ENCODE data around the gene ARHGEF10L. TPM values are rescaled to one million over a fixed set of nuclear protein-coding genes. Genes with fewer than 3 reads are reported as not detected.
A peak's percentile ranks its signal among the peaks of the same experiment; 100 is the strongest.

The ARHGEF10L gene
- total RNA-seq, 1 experiment from 2014 or later: 6.8 TPM

- no peak for DNase-seq (ENCODE audit: low read depth)
These were observed 28.1 kb downstream of the ARHGEF10L start for GRCh38 chr1:17567582-17567981.

GRCh38 chr1:17568014-17568900 is 28.8 kb downstream of the ARHGEF10L start:
- DNase-seq (ENCODE audit: low read depth): no peak

DNA sequence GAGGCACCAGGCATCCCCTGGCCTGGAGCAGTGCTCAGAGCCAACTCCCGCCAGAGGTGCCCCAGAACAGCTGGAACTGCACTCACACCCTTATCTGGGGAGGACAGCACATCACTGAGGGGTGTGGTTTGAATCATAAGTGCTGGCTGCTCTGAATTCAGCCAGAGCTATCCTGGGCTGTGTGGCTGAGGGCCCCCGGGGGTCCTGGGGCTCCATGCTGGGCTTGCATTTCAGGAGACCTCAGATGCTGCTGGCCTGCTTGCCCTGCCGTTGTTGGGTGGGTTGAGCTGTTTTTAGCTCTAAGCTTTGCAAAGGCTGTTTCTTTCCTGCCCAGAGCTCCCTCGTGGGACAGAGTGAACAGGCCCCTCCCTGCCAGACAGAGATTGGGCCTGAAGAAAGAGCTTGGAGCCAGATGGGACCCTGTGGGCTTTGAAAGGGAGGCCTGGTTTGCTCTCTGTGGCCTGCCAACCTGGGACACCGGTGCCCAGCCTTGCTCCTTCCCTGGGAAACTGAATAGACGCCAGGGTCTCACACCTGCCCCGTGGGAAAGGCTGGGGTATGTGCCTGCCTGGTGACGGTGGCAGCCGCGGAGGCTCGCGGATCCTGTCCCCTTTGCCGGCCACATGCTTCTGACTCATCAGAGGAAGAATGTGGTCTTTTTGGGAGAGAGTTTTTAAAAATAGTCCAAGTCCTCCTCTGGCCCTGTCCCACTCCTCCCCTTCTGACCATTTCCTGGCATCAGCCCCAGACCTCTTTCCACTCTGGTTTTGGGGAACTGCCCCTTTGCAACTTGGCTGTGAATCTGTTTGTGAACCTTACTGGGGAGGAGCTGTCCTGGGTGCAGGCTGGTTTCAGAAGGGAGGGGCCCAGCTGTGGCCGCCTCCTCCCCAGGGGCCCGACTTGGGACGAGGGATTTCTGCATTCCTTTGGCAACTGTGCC is 30.0 kb downstream of the ARHGEF10L start:
- DNase-seq (ENCODE audit: low read depth): peak; percentile 95

GRCh38 chr1:17570228-17570627 is 30.7 kb downstream of the ARHGEF10L start:
- DNase-seq (ENCODE audit: low read depth): no peak

GRCh38 chr1:17572264-17572985 is 32.9 kb downstream of the ARHGEF10L start:
- no peak for DNase-seq (ENCODE audit: low read depth)

GRCh38 chr1:17573518-17574041 is 34.1 kb downstream of the ARHGEF10L start:
- no peak for DNase-seq (ENCODE audit: low read depth)

- DNase-seq (ENCODE audit: low read depth): no peak
These were observed 35.0 kb downstream of the ARHGEF10L start for GRCh38 chr1:17574516-17574915.

- no peak for DNase-seq (ENCODE audit: low read depth)
These were observed 36.5 kb downstream of the ARHGEF10L start for GRCh38 chr1:17575797-17576518.

GRCh38 chr1:17576519-17576853 is 37.0 kb downstream of the ARHGEF10L start:
- no peak for DNase-seq (ENCODE audit: low read depth)

DNA sequence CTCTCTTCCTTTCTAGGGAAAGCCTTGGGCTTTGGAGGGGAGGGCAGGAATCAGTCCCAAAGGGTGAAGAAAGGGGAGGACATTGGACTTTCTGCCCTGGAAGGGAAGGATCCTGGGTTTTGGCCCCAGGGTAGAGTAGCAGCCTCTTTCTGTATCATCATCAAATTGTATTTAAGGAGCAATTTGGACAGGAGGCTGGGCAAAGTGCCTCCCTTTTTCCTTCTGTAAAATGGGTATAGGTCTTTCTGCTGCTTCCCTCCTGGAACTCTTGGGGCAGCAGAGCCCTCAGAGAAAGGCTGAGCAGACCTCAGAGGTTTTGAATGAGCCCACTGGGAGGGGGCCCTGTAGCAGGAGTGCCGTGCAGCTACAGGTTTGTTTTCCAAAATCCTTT is 38.4 kb downstream of the ARHGEF10L start:
- no peak for DNase-seq (ENCODE audit: low read depth)

DNA sequence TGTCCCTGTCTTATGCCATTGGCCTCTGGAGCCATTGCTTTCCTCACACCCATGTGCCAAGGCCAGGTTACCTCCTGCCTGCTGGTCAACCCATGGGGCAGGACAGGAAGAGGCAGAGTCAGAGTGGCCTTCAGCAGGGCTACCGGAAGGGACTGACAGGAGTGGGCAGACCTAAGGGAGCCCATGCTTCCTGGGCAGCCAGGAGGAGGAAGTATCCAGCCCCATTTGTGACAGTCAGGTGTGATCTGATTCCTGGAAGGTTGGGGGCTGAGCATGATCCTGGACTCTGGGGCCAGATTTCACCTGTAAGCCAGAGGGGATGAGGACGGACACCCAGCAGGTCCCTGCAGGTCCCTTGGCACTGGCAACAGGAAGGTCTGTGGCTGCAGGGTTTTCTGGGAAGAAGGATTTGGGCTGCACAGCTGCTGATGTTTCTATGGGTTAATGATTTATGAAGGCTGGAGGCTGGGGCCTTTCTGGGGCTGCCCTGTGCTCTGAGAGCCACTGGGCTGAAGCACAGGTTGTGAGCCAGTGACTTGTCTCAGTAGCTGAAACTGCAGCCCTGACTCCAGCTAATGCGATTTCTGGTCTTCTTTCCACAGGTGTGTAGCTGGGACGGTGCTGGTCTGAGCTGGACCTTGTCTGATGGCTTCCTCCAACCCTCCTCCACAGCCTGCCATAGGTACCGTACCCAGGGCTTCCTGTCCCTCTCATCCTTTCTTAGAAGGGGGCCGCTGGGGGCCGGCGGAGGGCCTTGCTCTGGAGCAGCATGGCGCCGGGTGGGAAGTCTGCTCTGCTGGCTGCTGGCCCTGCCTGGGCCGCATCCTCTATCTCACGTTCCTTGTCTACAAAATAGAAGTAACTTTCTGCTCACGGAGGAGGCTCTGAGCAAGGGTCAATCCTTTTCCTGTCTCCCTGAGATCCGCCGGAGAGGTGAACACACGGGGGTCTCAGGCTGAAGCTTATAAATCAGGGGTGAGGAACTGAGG is 40.7 kb downstream of the ARHGEF10L start:
- no peak for DNase-seq (ENCODE audit: low read depth)

DNA sequence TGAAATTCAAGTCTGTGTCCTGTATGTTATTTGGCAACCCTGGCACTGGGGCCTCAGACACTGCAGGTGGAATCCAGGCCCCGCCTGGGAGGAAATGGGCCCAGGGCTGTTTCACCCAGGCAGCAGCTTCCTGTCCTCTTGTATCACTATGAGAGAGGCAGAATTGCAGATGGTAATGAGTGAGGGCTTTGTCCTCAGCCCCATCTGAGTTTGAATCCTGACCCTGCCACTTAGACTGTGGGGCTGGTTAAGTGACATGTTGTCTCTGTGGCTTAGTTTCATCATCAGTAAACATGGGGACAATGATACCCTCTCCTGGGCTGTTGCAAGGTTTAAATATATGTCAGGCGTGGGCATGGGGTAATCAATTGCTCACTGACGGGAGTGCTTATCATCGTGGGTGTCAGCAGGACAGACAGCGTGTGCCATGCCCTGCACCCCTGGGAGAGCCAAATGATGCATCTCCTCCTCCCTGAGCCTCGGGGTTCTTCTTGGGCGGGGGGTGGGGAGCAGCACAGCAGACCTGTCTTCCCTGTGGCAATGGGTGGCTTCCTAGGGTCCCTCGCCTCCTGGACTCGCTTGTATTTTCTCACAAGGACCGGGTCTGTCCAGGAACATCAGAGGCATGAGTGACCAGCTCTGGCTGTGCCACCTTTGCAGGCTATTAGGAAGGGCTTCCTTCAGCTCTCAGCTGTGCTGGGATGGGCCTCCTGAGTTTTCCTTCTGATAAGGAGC is 42.1 kb downstream of the ARHGEF10L start:
- DNase-seq (ENCODE audit: low read depth): no peak

GRCh38 chr1:17582124-17582774 is 42.8 kb downstream of the ARHGEF10L start:
- no peak for DNase-seq (ENCODE audit: low read depth)

DNA sequence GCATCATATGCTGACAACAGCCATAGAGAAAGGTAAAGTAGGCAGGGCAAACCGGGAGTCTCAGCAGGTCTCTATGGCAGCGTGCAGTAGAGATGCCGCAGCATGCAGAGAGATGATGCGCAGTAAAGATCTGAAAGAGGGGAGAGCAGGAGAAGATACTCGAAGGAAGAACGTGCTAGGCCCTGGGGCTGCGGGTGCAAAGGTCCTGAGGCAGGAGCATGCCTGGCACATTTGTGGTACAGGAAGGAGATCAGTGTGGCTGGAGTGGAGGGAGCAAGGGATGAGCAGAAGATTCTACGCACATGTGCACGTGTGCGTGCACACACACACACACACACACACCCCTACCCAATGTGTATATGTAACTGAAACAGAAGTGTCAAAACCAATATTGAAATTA is 45.0 kb downstream of the ARHGEF10L start:
- no peak for DNase-seq (ENCODE audit: low read depth)

DNA sequence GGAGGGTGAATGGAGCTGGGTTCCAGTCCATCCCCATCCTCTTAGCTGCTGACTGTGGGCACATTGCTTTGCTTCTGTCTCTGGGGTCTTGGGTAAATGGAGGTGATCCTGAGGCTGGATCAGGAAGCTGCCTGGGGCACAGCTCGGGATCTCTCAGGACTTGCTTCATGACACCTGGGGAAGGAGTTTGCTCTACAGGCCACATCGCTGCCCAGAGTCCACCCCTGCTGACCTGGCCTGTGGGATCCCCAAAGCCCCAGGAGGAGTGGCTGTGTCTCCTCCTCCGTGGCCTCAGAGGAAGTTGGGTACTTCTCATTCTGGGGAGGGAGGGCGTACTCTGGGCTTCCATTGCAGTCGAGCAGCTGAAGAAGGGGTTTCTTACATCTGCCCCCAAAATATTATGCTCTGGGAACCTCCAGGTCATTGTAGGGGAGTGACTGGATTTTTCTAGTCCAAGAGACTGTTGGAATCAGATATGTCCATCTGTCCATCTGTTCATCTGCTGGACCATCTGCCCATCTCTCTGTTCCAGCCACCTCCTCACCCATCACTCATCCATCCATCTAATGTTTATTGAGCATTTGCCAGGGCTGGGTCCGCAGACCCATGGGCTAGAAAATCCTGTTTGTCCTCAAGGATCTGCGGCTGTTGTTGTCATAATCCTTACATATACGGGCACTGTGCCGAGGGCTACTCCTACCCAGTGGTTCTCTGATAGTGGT is 45.9 kb downstream of the ARHGEF10L start:
- no peak for DNase-seq (ENCODE audit: low read depth)

GRCh38 chr1:17586172-17586964 is 46.9 kb downstream of the ARHGEF10L start:
- DNase-seq (ENCODE audit: low read depth): peak; percentile 84

DNA sequence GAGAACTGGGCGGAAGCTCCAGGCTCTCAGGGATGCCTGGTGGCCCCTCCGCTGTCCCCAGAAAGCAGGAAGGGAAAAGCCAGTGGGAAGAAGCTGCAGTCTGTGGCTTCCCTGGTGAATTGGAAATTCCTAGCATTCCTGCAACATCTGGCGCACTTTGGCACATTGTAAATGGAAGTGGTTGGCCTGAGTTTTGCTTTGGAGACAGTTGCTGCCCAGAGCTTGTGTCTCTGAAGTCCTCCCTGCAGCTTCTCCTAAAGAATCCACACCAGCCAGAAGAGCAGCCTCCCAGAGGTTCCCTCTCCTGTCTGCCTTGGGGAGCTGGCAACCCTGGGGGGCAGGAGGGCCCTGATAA is 48.2 kb downstream of the ARHGEF10L start:
- DNase-seq (ENCODE audit: low read depth): peak; percentile 89

All from M059J (cell line).